Fibroblast of mammary gland (primary cell): ENCODE measurements around the gene SLC6A11.

Source experiments
- DNase-seq: peaks from one replicate; pipeline ENCODE4 v3.0.0-alpha.2; 2010; ENCODE audit warnings: low read depth
- H3K4me3 ChIP-seq: 2 replicates; pipeline ENCODE4 v1.5.1; 2011; ENCODE audit warnings: low read depth, mild to moderate bottlenecking, low read length, moderate library complexity; ENCODE audit not compliant: control insufficient read depth
- TF ChIP-seq, protein P1 (sequence below): conservative IDR thresholded peaks from 2 replicates; pipeline ENCODE4 v1.5.1; 2011; ENCODE audit warnings: low read depth, low read length, inconsistent platforms; ENCODE audit not compliant: control insufficient read depth, insufficient read depth

SLC6A11 gene

GRCh38 chr3:10778492-10779292 lies 37.3 kb upstream of the SLC6A11 start:
- DNase-seq, result no peak
- TF ChIP-seq, protein P1, sequence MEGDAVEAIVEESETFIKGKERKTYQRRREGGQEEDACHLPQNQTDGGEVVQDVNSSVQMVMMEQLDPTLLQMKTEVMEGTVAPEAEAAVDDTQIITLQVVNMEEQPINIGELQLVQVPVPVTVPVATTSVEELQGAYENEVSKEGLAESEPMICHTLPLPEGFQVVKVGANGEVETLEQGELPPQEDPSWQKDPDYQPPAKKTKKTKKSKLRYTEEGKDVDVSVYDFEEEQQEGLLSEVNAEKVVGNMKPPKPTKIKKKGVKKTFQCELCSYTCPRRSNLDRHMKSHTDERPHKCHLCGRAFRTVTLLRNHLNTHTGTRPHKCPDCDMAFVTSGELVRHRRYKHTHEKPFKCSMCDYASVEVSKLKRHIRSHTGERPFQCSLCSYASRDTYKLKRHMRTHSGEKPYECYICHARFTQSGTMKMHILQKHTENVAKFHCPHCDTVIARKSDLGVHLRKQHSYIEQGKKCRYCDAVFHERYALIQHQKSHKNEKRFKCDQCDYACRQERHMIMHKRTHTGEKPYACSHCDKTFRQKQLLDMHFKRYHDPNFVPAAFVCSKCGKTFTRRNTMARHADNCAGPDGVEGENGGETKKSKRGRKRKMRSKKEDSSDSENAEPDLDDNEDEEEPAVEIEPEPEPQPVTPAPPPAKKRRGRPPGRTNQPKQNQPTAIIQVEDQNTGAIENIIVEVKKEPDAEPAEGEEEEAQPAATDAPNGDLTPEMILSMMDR, result no peak
- no peak overlapping the region for H3K4me3 ChIP-seq

- no peak for DNase-seq
- TF ChIP-seq, protein P1, result no peak
- no peak overlapping the region for H3K4me3 ChIP-seq
These were observed 36.7 kb upstream of the SLC6A11 start for GRCh38 chr3:10779293-10779805.

- TF ChIP-seq, protein P1, result no peak
- DNase-seq, result no peak
- H3K4me3 ChIP-seq, result no peak overlapping the region
These were observed 35.8 kb upstream of the SLC6A11 start for GRCh38 chr3:10780243-10780642.

DNA sequence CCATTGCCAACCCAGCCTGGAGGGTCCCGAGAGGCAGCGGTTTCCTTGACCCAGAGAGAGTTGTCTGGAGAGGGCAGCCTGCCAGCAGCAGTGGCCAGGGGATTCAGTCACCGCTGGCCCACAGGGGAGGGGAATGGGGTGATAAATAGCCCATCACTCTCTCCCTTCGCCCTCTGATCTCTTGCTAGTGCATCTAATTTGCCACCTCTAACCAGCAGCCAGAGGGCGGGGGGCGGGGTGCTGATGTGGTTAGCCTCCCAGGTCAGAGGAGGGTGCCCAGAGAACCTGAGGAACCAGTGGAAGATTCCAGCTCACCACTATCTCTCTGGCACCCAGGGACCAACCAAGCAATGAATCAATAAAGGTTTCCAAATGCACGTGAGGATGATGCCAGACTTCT lies 35.1 kb upstream of the SLC6A11 start:
- no peak for DNase-seq
- TF ChIP-seq, protein P1, result no peak
- no peak overlapping the region for H3K4me3 ChIP-seq

DNA sequence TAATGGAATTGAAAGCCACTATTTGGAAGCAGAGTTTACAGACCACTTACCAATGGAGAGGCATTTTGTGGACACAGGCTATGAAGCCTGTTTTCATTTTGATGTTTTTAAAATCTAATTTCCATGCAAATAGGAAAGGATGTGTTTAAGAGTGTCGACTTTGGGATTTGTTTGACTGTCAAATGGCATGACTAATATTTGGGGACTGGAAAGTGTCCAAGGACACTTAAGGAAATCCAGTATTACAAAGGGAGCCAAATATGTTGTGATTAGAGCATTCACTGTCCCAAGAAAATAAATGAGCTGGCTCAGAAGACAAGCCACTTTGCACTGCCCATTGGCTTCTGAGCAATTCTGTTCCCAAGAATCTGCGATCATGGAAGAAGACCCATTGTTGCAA lies 34.0 kb upstream of the SLC6A11 start:
- H3K4me3 ChIP-seq, result no peak overlapping the region
- DNase-seq, result no peak
- TF ChIP-seq, protein P1, result no peak

DNA sequence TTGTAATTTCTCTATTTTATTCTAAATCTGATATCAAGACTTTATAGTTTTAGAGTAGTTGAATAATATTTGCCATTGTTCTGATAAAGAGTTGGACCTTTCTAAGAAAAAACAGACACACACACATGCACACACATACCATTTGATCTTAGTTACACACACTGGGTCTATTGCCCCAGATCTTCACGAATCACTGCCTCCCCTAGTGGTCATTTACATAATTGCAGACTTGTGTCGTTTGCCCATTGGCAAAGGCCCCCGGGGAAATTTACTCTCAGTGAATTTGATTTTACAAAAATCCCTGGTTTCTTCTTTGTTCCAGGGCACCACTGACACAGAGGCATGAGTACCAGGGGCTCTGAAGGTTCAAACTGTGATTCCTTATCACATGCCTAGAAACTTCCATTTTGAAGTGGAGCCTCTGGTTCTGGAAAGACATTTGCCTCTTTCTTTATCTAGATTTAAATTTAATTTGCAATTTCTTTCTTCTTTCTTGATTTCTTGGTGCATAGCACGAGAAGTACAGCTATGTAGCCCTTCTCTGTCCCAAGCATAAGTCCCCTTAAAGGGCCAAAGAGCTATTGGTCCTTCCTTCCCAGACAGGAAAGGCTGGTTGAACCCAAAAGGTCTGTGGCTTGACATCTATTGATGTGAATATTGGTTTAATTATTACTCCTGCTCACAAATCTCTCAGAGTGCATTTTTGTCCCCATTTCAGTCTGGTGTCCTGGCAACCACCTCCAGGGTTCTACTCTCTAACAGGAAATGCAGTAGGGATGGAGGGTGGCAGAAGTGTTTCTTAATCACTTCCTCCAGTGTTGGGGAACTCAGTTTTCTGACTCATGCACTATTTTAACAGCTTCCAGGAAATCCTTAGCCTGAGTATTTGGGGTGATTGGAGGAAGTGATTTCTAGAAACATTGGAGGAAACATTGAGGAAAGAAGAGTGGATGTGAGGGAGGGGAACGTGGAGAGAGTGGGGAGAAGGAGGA lies 32.4 kb upstream of the SLC6A11 start:
- H3K4me3 ChIP-seq, result no peak overlapping the region
- TF ChIP-seq, protein P1, result peak; percentile 78
- peak; percentile 40 for DNase-seq
